Cardiac muscle cell (in vitro differentiated cells and primary cell): ENCODE results near the gene GZMM. TPM values are rescaled to one million over a fixed set of nuclear protein-coding genes. Genes with fewer than 3 reads are reported as not detected.

Experiments
- DNase-seq, 2 donors: peaks; one replicate each; pipeline versions ENCODE4 v3.0.0 to v3.0.0-alpha.2; 2010 to 2017; ENCODE audit warnings: low read depth in 1 of 2, low spot score in 1 of 2
- H3K27ac ChIP-seq: fragments of 200-600 bp; sonication (generic); 2 replicates; pipeline ENCODE4 v1.5.1; 2016
- H3K27me3 ChIP-seq: fragments of 200-600 bp; sonication (generic); 2 replicates; pipeline ENCODE4 v1.6.0; 2016; ENCODE audit warnings: control low read depth
- H3K36me3 ChIP-seq: fragments of 200-600 bp; sonication (generic); 2 replicates; pipeline ENCODE4 v1.5.1; 2016; ENCODE audit warnings: control low read depth
- H3K4me1 ChIP-seq: fragments of 200-600 bp; sonication (generic); 2 replicates; pipeline ENCODE4 v1.8.1; 2017; ENCODE audit warnings: low read depth, mild to moderate bottlenecking, mixed run types
- H3K4me3 ChIP-seq: fragments of 200-600 bp; sonication (generic); 2 replicates; pipeline ENCODE4 v1.5.1; 2016; ENCODE audit warnings: mild to moderate bottlenecking
- H3K9me3 ChIP-seq: fragments of 200-600 bp; sonication (generic); 2 replicates; pipeline ENCODE4 v1.5.1; 2017; ENCODE audit warnings: low read depth, mild to moderate bottlenecking, control low read depth
- polyA plus RNA-seq: library from polyadenylated mRNA; unstranded; fragments of >200 nt; fragmentation: Nextera tagmentation; extraction: Ambion mirVana; gene quantifications from 2 replicates; pipeline ENCODE4 v1.2.1, GENCODE V29; 2016
- total RNA-seq: library from RNA; depleted of rRNA; stranded (reverse); fragments of >200 nt; gene quantifications from 2 replicates; pipeline ENCODE4 v1.2.3, GENCODE V29; 2016
- TF ChIP-seq, protein P1 (sequence below): IDR thresholded peaks from 2 replicates; pipeline ENCODE4 v1.5.1; 2012; ENCODE audit warnings: low read depth, mild to moderate bottlenecking, low read length

GZMM gene
- total and polyA plus RNA-seq, 2 experiments from 2014 or later = 0.39 TPM; not detected in 1

DNA sequence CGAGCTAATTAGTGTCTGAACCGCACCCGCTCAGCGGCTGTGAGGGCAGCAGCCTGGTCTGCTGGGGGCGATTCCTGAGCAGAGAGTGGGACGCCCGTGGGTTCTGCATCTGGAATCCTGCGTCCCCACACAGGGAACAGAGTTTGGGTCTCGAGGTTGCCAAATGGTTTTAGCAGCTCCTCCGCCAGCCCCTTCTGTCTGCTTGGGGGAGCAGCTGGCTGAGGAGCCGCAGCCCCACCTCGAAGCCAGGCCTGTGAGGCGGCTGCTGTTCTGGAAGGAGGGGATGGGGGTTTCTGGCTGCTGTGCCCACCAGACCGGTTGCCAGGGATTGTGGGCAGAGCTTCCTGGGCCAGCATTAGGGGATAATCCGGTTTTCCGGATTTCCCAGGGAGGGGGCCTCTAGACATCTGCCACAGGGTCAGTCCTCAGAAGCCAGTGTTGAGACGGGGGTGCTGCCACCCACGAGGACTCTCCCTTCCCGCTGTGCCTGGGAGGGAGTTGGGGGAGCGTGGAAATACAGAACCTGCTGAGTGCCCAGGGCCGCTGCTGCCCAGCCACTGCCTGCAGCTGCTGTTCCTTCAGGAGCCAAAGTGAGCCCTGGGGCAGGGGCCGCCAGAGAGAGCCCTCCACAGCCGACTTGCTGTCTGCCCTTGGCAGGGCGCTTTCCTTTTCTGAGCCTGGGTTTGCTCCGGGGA is 10.3 kb upstream of the GZMM start:
- peak overlapping the region; percentile 96 for H3K4me3 ChIP-seq
- peaks cover 18% of the 10 kb centered on the region for H3K36me3 ChIP-seq
- no peak for DNase-seq
- no peaks in the 10 kb centered on the region for H3K27me3 ChIP-seq
- TF ChIP-seq, protein P1, sequence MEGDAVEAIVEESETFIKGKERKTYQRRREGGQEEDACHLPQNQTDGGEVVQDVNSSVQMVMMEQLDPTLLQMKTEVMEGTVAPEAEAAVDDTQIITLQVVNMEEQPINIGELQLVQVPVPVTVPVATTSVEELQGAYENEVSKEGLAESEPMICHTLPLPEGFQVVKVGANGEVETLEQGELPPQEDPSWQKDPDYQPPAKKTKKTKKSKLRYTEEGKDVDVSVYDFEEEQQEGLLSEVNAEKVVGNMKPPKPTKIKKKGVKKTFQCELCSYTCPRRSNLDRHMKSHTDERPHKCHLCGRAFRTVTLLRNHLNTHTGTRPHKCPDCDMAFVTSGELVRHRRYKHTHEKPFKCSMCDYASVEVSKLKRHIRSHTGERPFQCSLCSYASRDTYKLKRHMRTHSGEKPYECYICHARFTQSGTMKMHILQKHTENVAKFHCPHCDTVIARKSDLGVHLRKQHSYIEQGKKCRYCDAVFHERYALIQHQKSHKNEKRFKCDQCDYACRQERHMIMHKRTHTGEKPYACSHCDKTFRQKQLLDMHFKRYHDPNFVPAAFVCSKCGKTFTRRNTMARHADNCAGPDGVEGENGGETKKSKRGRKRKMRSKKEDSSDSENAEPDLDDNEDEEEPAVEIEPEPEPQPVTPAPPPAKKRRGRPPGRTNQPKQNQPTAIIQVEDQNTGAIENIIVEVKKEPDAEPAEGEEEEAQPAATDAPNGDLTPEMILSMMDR = no peak
- peak overlapping the region; percentile 94 for H3K27ac ChIP-seq
- H3K9me3 ChIP-seq = no peaks in the 10 kb centered on the region
- peaks cover 9% of the 10 kb centered on the region for H3K4me1 ChIP-seq

DNA sequence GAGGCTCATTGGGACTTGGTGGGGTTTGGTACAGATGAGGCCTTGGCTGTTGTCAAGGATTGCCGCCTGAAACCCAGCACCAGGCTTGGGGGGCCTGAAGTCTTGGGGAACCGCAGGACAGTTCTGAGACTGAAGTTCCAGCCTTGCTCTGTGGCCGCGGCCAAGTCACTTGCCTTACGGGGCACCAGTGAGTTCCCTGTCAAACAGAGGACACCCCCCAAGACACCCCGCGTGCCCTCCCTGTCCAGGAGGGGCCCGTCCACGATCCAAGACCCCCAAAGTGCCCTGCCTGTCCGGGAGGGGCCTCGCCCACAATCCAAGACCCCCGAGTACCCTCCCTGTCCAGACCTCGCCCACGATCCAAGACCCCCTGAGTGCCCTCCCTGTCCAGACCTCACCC is 9.8 kb upstream of the GZMM start:
- Histone ChIP-seq H3K27me3 (no peaks in the 10 kb centered on the region), H3K4me3 (no peak overlapping the region), H3K36me3 (peaks cover 23% of the 10 kb centered on the region), H3K4me1 (peaks cover 9% of the 10 kb centered on the region), H3K9me3 (no peaks in the 10 kb centered on the region), H3K27ac (no peak overlapping the region)
- no peak for DNase-seq
- TF ChIP-seq, protein P1 = no peak

DNA sequence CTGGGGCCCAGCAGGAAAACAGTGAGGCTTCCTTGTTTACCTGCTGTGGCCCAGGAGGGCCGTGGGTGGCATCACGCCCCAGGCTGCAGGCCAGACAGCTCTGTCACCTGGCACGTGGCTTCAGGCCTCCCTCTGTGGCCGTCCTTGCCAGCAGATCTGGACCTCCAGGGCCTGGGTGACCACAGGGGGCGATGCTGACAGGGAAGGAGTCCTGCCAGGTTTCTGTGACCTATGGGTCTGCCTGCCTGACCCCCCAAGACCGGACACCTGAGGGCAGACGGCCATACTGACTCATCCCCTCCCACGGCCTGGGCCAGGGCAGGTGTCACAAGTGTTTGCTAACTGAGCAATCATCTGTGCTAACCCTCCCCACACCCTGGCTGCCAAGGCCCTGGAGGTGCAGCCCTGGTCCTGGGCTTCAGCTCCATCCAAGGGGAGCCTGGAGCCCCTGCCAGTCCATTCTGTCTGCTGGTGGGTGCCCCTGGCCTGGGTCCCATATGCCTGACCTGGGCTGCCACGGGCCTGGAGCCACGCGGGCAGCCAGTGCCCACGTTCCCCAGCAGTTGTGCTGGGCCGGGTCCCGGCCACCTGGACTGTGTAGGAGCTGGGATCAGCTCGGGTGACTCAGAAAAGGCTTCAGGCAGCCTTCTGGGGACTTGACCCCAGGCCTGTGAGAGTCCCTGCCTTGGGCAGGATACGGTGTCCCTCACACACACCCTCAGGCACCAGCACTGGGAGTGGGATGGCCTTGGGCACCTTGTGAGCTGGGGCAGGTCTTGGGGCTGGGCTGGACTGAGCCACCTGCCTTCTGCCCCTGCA is 8.6 kb upstream of the GZMM start:
- Histone ChIP-seq H3K4me1 (peaks cover 9% of the 10 kb centered on the region), H3K4me3 (no peak overlapping the region), H3K27ac (no peak overlapping the region), H3K36me3 (peaks cover 28% of the 10 kb centered on the region), H3K9me3 (no peaks in the 10 kb centered on the region), H3K27me3 (no peaks in the 10 kb centered on the region)
- TF ChIP-seq, protein P1 = no peak
- no peak for DNase-seq

DNA sequence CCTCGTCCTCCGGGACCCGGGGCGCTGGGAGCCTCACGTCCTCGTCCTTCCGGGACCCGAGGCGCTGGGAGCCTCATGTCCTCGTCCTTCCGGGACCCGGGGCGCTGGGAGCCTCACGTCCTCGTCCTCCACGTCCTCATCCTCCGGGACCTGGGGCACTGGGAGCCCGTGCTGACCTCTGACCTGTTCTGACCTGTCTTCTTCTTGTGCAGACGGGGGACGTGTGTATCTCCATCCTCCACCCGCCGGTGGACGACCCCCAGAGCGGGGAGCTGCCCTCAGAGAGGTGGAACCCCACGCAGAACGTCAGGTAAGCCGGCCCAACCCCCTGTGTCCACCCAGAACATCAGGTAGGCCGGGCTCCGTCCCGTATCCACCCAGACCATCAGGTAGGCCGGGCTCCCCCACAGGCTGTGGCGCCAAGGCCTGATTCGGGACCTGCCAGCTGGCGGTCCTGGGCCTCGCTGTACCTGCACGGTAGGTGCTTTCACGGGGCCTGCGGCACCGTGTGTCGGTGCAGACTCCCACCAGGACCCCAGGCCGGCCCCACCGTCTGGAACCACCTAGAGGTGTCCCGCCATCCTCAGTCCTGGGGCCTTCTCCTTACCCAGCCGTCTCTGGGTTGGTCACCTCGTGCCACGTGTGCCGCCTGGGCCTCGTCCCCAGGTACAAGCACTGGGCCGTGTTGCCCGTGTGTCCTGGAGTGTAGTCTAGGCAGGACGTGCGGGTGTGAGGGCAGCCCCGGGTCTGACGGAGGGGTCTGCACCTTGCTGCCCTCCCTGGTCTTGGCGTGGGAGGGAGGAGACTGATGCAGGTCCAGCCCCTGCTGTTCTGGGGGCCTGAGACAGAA is 7.6 kb upstream of the GZMM start:
- Histone ChIP-seq H3K27ac (no peak overlapping the region), H3K4me1 (peaks cover 9% of the 10 kb centered on the region), H3K4me3 (no peak overlapping the region), H3K27me3 (no peaks in the 10 kb centered on the region), H3K9me3 (no peaks in the 10 kb centered on the region), H3K36me3 (peaks cover 28% of the 10 kb centered on the region)
- DNase-seq = no peak
- TF ChIP-seq, protein P1 = no peak

DNA sequence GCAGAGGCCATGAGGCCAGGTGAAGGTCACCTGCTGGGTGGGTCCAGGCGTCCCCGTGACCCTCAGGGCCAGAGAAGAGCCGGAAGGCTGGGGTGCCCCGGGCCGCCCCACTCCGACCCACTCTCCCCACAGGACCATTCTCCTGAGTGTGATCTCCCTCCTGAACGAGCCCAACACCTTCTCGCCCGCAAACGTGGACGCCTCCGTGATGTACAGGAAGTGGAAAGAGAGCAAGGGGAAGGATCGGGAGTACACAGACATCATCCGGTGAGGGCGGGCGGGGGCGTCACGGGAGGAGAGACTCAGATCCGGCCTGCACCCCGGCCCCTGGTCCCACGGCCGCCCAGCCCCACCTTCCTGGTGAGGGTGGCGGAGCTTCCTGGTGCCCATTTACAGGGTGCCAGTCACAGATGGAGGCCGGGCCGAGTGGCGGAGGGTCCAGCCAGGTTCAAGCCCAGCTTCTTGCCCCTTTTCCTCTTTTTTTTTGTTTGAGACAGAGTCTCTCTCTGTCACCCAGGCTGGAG is 6.9 kb upstream of the GZMM start:
- Histone ChIP-seq H3K9me3 (no peaks in the 10 kb centered on the region), H3K4me3 (no peak overlapping the region), H3K36me3 (peaks cover 28% of the 10 kb centered on the region), H3K27ac (no peak overlapping the region), H3K4me1 (peaks cover 9% of the 10 kb centered on the region), H3K27me3 (no peaks in the 10 kb centered on the region)
- TF ChIP-seq, protein P1 = no peak
- DNase-seq = no peak
